ENCODE results near the gene PPP3CA.

The PPP3CA gene

DNA sequence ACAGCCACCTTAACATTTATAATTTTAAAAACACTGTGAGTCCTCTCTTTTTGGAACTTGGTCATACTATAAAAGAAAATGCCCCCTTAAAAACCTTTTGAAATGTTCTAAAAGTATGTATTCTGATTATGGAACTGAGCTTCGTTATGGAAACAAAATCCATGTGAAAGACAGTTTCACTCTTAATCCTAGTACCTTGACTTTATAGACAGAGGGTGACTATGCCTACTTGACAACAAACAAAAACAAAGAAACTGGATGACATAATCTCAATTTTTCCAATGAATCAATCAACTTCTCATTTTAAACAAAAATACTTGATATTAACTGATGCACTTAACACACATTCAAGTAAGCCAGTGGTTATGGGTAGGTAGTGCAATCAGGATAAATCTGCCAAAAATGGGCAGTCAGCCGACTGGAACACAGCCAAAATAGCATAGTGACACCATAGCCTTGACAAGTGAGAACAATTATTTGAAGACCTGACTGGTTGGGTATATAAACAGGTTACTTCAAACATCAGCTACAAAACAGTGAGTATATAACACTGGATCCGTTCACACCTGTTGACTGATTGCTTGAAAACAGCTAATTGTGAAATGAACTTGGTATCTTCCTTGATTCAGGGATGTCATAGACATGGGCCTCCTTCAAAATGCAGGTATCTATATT, 265.5 kb downstream of the PPP3CA start:
- H3K4me3 ChIP-seq (ENCODE audit: low read depth, low read length): no peak overlapping the region
- H3K4me2 ChIP-seq (ENCODE audit: low read length): no peak overlapping the region
- H3K79me2 ChIP-seq: no peaks in the 10 kb centered on the region
- H2AFZ ChIP-seq: no peak overlapping the region
- no peaks in the 10 kb centered on the region for H3K9me3 ChIP-seq (ENCODE audit: control insufficient read depth, low read length)
- no peaks in the 10 kb centered on the region for H3K27me3 ChIP-seq (ENCODE audit: control insufficient read depth, insufficient read depth, low read length)
- no peak overlapping the region for H3K9ac ChIP-seq
- TF ChIP-seq, protein P1, sequence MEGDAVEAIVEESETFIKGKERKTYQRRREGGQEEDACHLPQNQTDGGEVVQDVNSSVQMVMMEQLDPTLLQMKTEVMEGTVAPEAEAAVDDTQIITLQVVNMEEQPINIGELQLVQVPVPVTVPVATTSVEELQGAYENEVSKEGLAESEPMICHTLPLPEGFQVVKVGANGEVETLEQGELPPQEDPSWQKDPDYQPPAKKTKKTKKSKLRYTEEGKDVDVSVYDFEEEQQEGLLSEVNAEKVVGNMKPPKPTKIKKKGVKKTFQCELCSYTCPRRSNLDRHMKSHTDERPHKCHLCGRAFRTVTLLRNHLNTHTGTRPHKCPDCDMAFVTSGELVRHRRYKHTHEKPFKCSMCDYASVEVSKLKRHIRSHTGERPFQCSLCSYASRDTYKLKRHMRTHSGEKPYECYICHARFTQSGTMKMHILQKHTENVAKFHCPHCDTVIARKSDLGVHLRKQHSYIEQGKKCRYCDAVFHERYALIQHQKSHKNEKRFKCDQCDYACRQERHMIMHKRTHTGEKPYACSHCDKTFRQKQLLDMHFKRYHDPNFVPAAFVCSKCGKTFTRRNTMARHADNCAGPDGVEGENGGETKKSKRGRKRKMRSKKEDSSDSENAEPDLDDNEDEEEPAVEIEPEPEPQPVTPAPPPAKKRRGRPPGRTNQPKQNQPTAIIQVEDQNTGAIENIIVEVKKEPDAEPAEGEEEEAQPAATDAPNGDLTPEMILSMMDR (IDR thresholded peaks at IDR 0.05): no peak
- no peaks in the 10 kb centered on the region for H3K4me1 ChIP-seq
- H3K36me3 ChIP-seq (ENCODE audit: control insufficient read depth, insufficient read depth, low read length): no peaks in the 10 kb centered on the region
- H3K27ac ChIP-seq: no peak overlapping the region

DNA sequence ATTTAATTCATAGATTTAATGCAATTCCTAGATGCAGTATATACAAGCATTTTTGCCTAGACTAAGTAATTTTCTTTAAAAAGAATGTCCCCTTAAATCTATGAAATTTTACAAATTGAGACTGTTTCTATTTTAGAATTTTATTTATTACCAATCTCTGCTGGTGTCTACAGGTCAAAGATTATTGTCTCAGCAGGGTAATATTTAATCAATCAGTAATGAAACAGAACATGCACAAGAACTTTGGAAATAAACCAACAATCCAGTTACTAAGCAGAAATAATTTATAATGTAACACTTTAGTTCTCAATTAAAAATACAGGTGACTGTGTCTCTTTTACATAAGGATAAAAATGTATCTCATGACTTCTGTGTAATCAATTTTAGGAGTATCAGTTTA, 266.2 kb downstream of the PPP3CA start:
- H3K9ac ChIP-seq: no peak overlapping the region
- H3K4me3 ChIP-seq (ENCODE audit: low read depth, low read length): no peak overlapping the region
- H3K79me2 ChIP-seq: no peaks in the 10 kb centered on the region
- H3K4me1 ChIP-seq: no peaks in the 10 kb centered on the region
- no peaks in the 10 kb centered on the region for H3K36me3 ChIP-seq (ENCODE audit: control insufficient read depth, insufficient read depth, low read length)
- no peaks in the 10 kb centered on the region for H3K9me3 ChIP-seq (ENCODE audit: control insufficient read depth, low read length)
- H3K4me2 ChIP-seq (ENCODE audit: low read length): no peak overlapping the region
- no peak overlapping the region for H2AFZ ChIP-seq
- H3K27ac ChIP-seq: no peak overlapping the region
- TF ChIP-seq, protein P1 (IDR thresholded peaks at IDR 0.05): no peak
- no peaks in the 10 kb centered on the region for H3K27me3 ChIP-seq (ENCODE audit: control insufficient read depth, insufficient read depth, low read length)

DNA sequence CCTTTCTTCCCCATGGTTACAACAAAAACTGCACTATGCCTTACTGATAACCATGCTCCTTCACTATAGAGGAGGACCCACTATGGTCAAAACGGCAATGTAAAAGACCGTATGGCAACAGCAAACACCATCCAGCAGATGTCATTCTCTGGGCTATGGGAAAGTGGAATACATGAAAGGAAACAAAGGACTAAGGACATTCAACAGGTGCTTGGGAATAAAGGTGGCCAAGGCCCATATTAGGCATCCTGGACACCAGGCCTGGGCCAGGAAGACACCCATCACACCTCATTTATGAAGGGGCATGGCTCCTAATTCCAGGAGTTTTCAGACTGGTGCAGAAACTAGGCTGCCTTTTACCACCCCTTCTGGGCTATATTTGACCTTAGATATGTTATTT, 268.4 kb downstream of the PPP3CA start:
- no peak overlapping the region for H3K27ac ChIP-seq
- no peak overlapping the region for H2AFZ ChIP-seq
- TF ChIP-seq, protein P1 (IDR thresholded peaks at IDR 0.05): no peak
- no peaks in the 10 kb centered on the region for H3K4me1 ChIP-seq
- no peaks in the 10 kb centered on the region for H3K9me3 ChIP-seq (ENCODE audit: control insufficient read depth, low read length)
- H3K4me3 ChIP-seq (ENCODE audit: low read depth, low read length): no peak overlapping the region
- no peaks in the 10 kb centered on the region for H3K36me3 ChIP-seq (ENCODE audit: control insufficient read depth, insufficient read depth, low read length)
- H3K27me3 ChIP-seq (ENCODE audit: control insufficient read depth, insufficient read depth, low read length): no peaks in the 10 kb centered on the region
- no peak overlapping the region for H3K4me2 ChIP-seq (ENCODE audit: low read length)
- H3K9ac ChIP-seq: no peak overlapping the region
- H3K79me2 ChIP-seq: no peaks in the 10 kb centered on the region

DNA sequence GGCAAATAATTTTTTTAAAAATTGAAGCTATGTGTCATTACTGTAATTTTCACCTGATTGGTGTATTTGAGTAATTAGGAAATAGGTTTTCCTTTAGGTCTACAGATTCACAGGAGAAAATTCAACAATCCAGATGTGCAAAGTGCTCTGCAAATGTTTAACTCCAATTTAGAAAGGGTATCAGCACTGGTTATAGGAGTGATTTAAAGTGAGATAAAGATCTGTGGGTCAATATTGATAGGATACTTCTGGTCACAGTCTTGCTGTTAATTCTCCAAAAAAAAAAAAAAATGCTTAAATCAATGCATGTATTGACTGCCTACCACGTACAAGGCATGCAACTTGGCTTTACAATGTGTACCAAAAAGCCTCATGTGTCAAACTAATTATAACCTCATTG, 271.3 kb downstream of the PPP3CA start:
- TF ChIP-seq, protein P1 (IDR thresholded peaks at IDR 0.05): no peak
- no peaks in the 10 kb centered on the region for H3K27me3 ChIP-seq (ENCODE audit: control insufficient read depth, insufficient read depth, low read length)

DNA sequence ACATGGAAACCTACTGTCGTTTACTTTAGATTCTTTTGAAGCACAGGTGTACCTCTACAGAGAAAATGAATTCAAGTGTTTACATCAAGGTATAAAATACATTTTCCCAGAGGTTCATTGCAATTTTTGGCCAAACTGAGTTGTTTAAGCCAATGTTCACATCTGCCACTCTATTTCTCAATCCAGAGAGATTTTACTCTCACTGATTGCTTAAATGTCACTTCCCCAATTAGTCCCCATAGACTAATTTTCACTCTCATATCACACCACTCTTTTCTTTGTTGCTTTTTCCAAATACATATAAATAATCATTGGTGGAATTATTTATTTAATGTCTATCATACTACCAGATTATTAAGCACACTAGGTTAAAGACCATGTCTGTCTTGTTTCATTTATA, 271.8 kb downstream of the PPP3CA start:
- Histone ChIP-seq H3K79me2 (no peaks in the 10 kb centered on the region), H2AFZ (no peak overlapping the region), H3K4me3 (ENCODE audit: low read depth, low read length) (no peak overlapping the region), H3K27ac (no peak overlapping the region), H3K9ac (no peak overlapping the region), H3K27me3 (ENCODE audit: control insufficient read depth, insufficient read depth, low read length) (no peaks in the 10 kb centered on the region), H3K9me3 (ENCODE audit: control insufficient read depth, low read length) (no peaks in the 10 kb centered on the region), H3K4me2 (ENCODE audit: low read length) (no peak overlapping the region), H3K36me3 (ENCODE audit: control insufficient read depth, insufficient read depth, low read length) (no peaks in the 10 kb centered on the region), H3K4me1 (no peaks in the 10 kb centered on the region)
- TF ChIP-seq, protein P1 (IDR thresholded peaks at IDR 0.05): no peak

More for the DNA sequence above, 271.3 kb downstream of the PPP3CA start:
- Histone ChIP-seq H3K4me3 (ENCODE audit: low read depth, low read length) (no peak overlapping the region), H3K79me2 (no peaks in the 10 kb centered on the region), H3K4me2 (ENCODE audit: low read length) (no peak overlapping the region), H3K4me1 (no peaks in the 10 kb centered on the region), H2AFZ (no peak overlapping the region), H3K36me3 (ENCODE audit: control insufficient read depth, insufficient read depth, low read length) (no peaks in the 10 kb centered on the region), H3K9ac (no peak overlapping the region), H3K9me3 (ENCODE audit: control insufficient read depth, low read length) (no peaks in the 10 kb centered on the region), H3K27ac (no peak overlapping the region)
